HEK293 (cell line): ENCODE results near the gene USP19.

ENCODE experiments used
- CTCF ChIP-seq: fragments of 450-650 bp; formaldehyde crosslinking; IDR thresholded peaks from 2 replicates; pipeline ENCODE4 v1.5.1; 2016; ENCODE audit warnings: missing biosample characterization, missing genetic modification characterization
- HOXC10 ChIP-seq: sonication (generic); formaldehyde crosslinking; IDR thresholded peaks from 2 replicates; pipeline ENCODE4 v1.8.1; 2023; ENCODE audit warnings: mild to moderate bottlenecking, missing genetic modification reagents
- YY1 ChIP-seq: fragments of 450-650 bp; formaldehyde crosslinking; IDR thresholded peaks from 2 replicates; pipeline ENCODE4 v1.5.1; 2018; ENCODE audit warnings: missing biosample characterization, missing genetic modification characterization
- ZBTB11 ChIP-seq: fragments of 450-650 bp; formaldehyde crosslinking; conservative IDR thresholded peaks from 2 replicates; pipeline ENCODE4 v1.5.1; 2016; ENCODE audit warnings: low read depth, missing biosample characterization, missing genetic modification characterization
- ZNF133 ChIP-seq: fragments of 450-650 bp; formaldehyde crosslinking; IDR thresholded peaks from 2 replicates; pipeline ENCODE4 v1.5.1; 2016; ENCODE audit warnings: missing biosample characterization, missing genetic modification characterization
- ZNF16 ChIP-seq: fragments of 450-650 bp; formaldehyde crosslinking; IDR thresholded peaks from 2 replicates; pipeline ENCODE4 v1.5.1; 2016; ENCODE audit warnings: low read depth, missing biosample characterization, missing genetic modification characterization
- ZNF660 ChIP-seq: fragments of 450-650 bp; IDR thresholded peaks from 2 replicates; pipeline ENCODE4 v1.5.1; 2018; ENCODE audit warnings: missing biosample characterization, mild to moderate bottlenecking, missing genetic modification characterization
- ZNF776 ChIP-seq: fragments of 450-650 bp; formaldehyde crosslinking; IDR thresholded peaks from 2 replicates; pipeline ENCODE4 v1.5.0; 2017; ENCODE audit warnings: missing biosample characterization, missing genetic modification characterization, borderline replicate concordance
- ZNF792 ChIP-seq: fragments of 450-650 bp; formaldehyde crosslinking; IDR thresholded peaks from 2 replicates; pipeline ENCODE4 v1.5.1; 2016; ENCODE audit warnings: missing biosample characterization, missing genetic modification characterization

- no peak for TF ChIP-seq ZBTB11 (tag by site-specific recombination)
- TF ChIP-seq ZNF792 (tag by site-specific recombination), result no peak
- no peak for TF ChIP-seq ZNF16
- no peak for TF ChIP-seq ZNF133 (tag by site-specific recombination)
- TF ChIP-seq CTCF (tag by site-specific recombination), result no peak
- TF ChIP-seq ZNF660 (tag by site-specific recombination), result no peak
- no peak for TF ChIP-seq YY1 (tag by site-specific recombination)
- TF ChIP-seq ZNF776 (tag by site-specific recombination), result no peak
- no peak for TF ChIP-seq HOXC10 (CRISPR knock-in tag)
Observed at GRCh38 chr3:49153349-49153912, 32.8 kb upstream of the USP19 start.
